KMS-11 (cell line): ENCODE results near the gene ANGPTL4.

Source experiments
- H2AFZ ChIP-seq: fragments of 200-600 bp; sonication (generic); 2 replicates; pipeline ENCODE4 v1.6.1; 2016; ENCODE audit warnings: antibody characterized with exemption, mixed run types, low read depth
- H3K27ac ChIP-seq: fragments of 200-600 bp; sonication (generic); 2 replicates; pipeline ENCODE4 v1.6.1; 2016; ENCODE audit warnings: mild to moderate bottlenecking, mixed run types
- H3K27me3 ChIP-seq: fragments of 200-600 bp; sonication (generic); 2 replicates; pipeline ENCODE4 v1.6.1; 2017; ENCODE audit warnings: mild to moderate bottlenecking, low read depth, mixed run types, moderate library complexity; ENCODE audit not compliant: insufficient read depth
- H3K36me3 ChIP-seq: fragments of 200-600 bp; sonication (generic); 2 replicates; pipeline ENCODE4 v1.6.1; 2017; ENCODE audit warnings: mild to moderate bottlenecking, mixed run types; ENCODE audit not compliant: insufficient read depth
- H3K4me1 ChIP-seq: fragments of 200-600 bp; sonication (generic); 2 replicates; pipeline ENCODE4 v1.6.1; 2016; ENCODE audit warnings: mild to moderate bottlenecking, low read depth, mixed run types; ENCODE audit not compliant: poor library complexity, severe bottlenecking
- H3K4me2 ChIP-seq: fragments of 200-600 bp; sonication (generic); 2 replicates; pipeline ENCODE4 v1.7.0; 2016; ENCODE audit warnings: mild to moderate bottlenecking, mixed run types
- H3K4me3 ChIP-seq: fragments of 200-600 bp; sonication (generic); IDR thresholded peaks from 2 replicates; pipeline ENCODE4 v1.6.1; 2017; ENCODE audit warnings: low read depth, low read length, mixed read lengths; ENCODE audit not compliant: insufficient read depth
- H3K79me2 ChIP-seq: fragments of 200-600 bp; sonication (generic); 2 replicates; pipeline ENCODE4 v1.6.1; 2016; ENCODE audit warnings: low read depth, mixed run types; ENCODE audit not compliant: insufficient read depth
- H3K9ac ChIP-seq: fragments of 200-600 bp; sonication (generic); 2 replicates; pipeline ENCODE4 v1.6.1; 2016; ENCODE audit warnings: mild to moderate bottlenecking, mixed run types
- H4K20me1 ChIP-seq: fragments of 200-600 bp; sonication (generic); 2 replicates; pipeline ENCODE4 v1.6.1; 2016; ENCODE audit warnings: mild to moderate bottlenecking, mixed run types; ENCODE audit not compliant: insufficient read depth
- TF ChIP-seq, protein P1 (sequence below): fragments of 200-600 bp; sonication (generic); conservative IDR thresholded peaks from 2 replicates; pipeline ENCODE4 v1.6.1; 2017; ENCODE audit warnings: low read depth, mild to moderate bottlenecking, antibody characterized with exemption, low read length, moderate library complexity, mixed read lengths

Gene ANGPTL4

DNA sequence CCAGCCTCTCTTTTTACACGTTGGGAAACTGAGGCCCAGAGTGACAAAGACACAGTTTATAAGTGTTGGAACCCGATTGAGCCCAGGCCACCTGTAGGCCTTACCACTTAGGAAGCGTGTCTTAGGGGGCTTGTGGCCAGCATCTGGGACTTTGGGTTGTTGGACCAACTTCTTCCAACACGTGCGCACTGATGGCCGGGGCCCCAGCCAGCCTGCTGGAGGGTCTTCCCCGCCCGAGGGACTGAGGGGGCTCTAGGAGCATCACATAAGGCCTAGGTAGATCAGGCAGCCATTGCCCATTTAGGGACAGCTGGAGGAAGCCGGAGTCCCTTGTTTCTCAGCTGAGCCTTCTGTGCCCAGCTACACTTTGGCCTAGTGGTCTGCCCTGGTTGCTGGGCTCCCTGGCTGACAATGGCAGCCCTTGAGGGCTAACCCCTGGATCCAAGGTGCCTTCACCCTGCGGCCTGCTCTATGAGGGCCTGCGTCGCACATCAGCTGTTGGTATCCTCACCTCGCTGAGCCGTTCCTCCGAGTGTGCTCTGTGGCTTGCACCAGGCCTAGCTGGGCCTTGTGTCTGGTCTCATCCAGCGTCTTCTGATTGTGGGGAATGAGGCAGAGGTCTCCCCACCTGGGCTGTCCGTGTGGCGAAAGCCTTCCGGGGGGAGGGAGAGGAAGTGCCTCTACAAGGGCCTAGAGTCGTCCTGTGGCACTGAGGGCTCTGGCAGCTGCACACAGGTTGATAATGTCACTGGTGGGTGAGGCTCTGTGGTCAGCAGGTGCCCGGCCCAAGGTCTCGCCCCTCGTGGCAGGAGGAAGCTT is 27.5 kb downstream of the ANGPTL4 start:
- Histone ChIP-seq H3K27me3 (no peaks in the 10 kb centered on the region), H3K9ac (no peak overlapping the region), H3K4me1 (peaks cover 12% of the 10 kb centered on the region), H3K4me3 (no peak overlapping the region), H3K27ac (no peak overlapping the region), H3K4me2 (peak overlapping the region; percentile 68; the same call in 1 of the 2 replicates), H3K79me2 (peaks cover 11% of the 10 kb centered on the region; the same call in 1 of the 2 replicates), H3K36me3 (no peaks in the 10 kb centered on the region), H4K20me1 (no peaks in the 10 kb centered on the region), H2AFZ (no peak overlapping the region)
- TF ChIP-seq, protein P1, sequence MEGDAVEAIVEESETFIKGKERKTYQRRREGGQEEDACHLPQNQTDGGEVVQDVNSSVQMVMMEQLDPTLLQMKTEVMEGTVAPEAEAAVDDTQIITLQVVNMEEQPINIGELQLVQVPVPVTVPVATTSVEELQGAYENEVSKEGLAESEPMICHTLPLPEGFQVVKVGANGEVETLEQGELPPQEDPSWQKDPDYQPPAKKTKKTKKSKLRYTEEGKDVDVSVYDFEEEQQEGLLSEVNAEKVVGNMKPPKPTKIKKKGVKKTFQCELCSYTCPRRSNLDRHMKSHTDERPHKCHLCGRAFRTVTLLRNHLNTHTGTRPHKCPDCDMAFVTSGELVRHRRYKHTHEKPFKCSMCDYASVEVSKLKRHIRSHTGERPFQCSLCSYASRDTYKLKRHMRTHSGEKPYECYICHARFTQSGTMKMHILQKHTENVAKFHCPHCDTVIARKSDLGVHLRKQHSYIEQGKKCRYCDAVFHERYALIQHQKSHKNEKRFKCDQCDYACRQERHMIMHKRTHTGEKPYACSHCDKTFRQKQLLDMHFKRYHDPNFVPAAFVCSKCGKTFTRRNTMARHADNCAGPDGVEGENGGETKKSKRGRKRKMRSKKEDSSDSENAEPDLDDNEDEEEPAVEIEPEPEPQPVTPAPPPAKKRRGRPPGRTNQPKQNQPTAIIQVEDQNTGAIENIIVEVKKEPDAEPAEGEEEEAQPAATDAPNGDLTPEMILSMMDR: no peak

DNA sequence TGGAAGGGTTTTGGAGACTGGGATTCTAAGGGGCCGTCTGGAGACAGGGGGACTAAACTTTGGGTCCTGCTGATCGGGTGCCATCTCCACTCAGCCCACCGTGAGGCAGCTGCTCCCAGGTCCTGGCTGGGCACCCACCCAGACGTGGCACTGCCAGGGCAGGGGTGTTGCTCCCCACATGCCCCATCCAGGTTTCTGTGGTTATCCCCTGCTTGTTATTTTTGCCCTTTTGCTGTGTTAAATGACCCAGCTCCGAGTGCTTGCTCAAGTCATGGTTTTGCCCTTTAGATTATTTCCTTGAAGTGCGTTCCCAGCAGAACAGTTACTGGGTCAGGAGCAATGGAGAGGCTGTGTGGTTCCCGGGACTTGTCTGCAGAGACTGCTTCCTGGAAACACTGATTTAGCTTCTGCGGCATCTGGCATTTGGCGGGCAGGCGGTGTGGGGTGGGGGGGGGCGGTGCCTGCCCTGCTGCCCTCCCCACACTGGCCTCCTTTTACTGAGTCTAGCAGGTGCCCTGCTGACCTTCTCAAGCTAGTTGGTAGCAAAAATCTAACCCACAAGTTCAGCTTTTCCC is 28.1 kb downstream of the ANGPTL4 start:
- no peaks in the 10 kb centered on the region for H3K27me3 ChIP-seq
- H3K4me1 ChIP-seq: peaks cover 12% of the 10 kb centered on the region
- H3K27ac ChIP-seq: no peak overlapping the region
- H4K20me1 ChIP-seq: no peaks in the 10 kb centered on the region
- H3K4me3 ChIP-seq: no peak overlapping the region
- H2AFZ ChIP-seq: no peak overlapping the region
- H3K9ac ChIP-seq: no peak overlapping the region
- no peak overlapping the region for H3K4me2 ChIP-seq
- TF ChIP-seq, protein P1: no peak
- no peaks in the 10 kb centered on the region for H3K36me3 ChIP-seq
- H3K79me2 ChIP-seq: peaks cover 11% of the 10 kb centered on the region; the same call in 1 of the 2 replicates

DNA sequence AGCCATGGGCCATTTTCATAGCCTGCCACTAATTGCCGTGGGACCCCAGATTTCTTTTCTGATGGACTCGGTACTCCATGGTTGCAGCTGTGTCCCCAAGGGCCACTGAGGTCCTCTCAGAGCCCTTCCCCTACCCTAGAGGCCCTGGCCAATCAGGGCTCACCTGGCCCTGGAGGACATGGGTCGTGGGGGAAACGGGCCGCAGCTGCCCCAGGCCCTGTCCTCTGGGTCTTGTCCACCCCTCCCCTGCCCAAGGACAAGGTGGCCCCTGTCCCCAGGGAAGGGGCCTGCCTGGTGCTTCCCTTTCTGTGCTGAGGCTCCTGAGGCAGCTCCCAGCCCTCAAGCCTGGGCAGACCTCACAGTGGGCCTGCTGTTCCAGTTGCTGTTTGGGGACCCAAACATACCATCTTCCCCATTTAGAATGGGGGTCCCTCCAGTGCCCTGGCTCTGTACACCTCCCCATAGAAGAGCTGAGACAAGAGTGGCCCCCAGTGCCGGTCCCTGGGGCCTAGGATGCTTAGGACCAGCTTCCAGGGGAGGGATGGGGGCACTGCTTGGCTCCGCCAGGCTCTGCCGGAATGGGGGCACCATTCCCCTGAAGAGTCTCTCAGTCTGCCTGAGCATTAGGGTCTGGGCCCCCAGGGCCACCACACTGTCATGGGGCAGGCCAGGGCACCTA is 29.4 kb downstream of the ANGPTL4 start:
- TF ChIP-seq, protein P1: no peak
- Histone ChIP-seq H3K9ac (no peak overlapping the region), H3K4me3 (no peak overlapping the region), H3K27ac (no peak overlapping the region), H4K20me1 (no peaks in the 10 kb centered on the region), H3K4me1 (peaks cover 12% of the 10 kb centered on the region), H3K27me3 (no peaks in the 10 kb centered on the region), H3K4me2 (no peak overlapping the region), H3K79me2 (peaks cover 11% of the 10 kb centered on the region; the same call in 1 of the 2 replicates), H2AFZ (no peak overlapping the region), H3K36me3 (no peaks in the 10 kb centered on the region)

DNA sequence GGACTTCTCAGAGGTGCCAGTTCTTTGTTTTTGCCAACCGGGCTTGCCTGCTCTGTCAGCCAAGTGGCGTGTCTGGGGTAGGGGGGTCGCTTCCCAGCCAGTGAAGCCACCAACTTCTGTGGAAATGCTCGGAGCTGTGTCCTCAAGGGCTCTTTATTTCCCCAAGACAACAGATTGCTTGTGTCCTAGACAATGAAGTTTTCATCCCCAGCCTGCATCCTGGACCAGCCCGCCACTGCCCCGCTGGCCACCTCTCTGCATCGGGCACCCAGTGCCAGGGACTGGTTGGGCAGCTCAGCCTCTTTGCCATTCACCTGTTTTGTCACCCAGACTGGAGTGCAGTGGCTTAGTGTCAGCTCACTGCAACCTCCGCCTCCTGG is 29.9 kb downstream of the ANGPTL4 start:
- H2AFZ ChIP-seq: no peak overlapping the region
- H3K79me2 ChIP-seq: peaks cover 11% of the 10 kb centered on the region; the same call in 1 of the 2 replicates
- H3K4me2 ChIP-seq: no peak overlapping the region
- TF ChIP-seq, protein P1: no peak
- H3K4me3 ChIP-seq: no peak overlapping the region
- no peaks in the 10 kb centered on the region for H3K27me3 ChIP-seq
- H3K27ac ChIP-seq: no peak overlapping the region
- H4K20me1 ChIP-seq: no peaks in the 10 kb centered on the region
- no peaks in the 10 kb centered on the region for H3K36me3 ChIP-seq
- H3K9ac ChIP-seq: no peak overlapping the region
- peaks cover 12% of the 10 kb centered on the region for H3K4me1 ChIP-seq
